HepG2 (cell line): ENCODE results near the gene PARM1.

ENCODE experiments used
- ASH2L ChIP-seq: fragments of 300-600, 200-600 bp; sonication (generic); IDR thresholded peaks from 2 replicates; pipeline ENCODE4 v1.7.0; 2017; ENCODE audit warnings: low read depth, mild to moderate bottlenecking, moderate library complexity, mixed read lengths, low read length; ENCODE audit not compliant: insufficient read length
- GATA4 ChIP-seq: sonication (generic); IDR thresholded peaks from 2 replicates; pipeline ENCODE4 v1.6.1; 2016; ENCODE audit warnings: antibody characterized with exemption, low read depth, borderline replicate concordance
- HNRNPL ChIP-seq: fragments of 200-400 bp; formaldehyde crosslinking; IDR thresholded peaks from 2 replicates; pipeline ENCODE4 v1.6.1; 2017; ENCODE audit warnings: mild to moderate bottlenecking, low read depth, low read length
- POLR2AphosphoS2 ChIP-seq: IDR thresholded peaks from 2 replicates; pipeline ENCODE4 v1.6.1; 2011; ENCODE audit warnings: low read depth, low read length, improper control_type of control experiment
- ZNF124 ChIP-seq: sonication (generic); formaldehyde crosslinking; IDR thresholded peaks from 2 replicates; pipeline ENCODE4 v1.4.0; 2020; ENCODE audit warnings: missing genetic modification reagents
- ZNF24 ChIP-seq: fragments of 450-650 bp; IDR thresholded peaks from 2 replicates; pipeline ENCODE4 v1.6.1; 2017; ENCODE audit warnings: antibody characterized with exemption, mild to moderate bottlenecking
- ZNF619 ChIP-seq: sonication (generic); formaldehyde crosslinking; IDR thresholded peaks from 2 replicates; pipeline ENCODE4 v1.4.0; 2020; ENCODE audit warnings: mild to moderate bottlenecking, missing genetic modification reagents
- ZNF788 ChIP-seq: sonication (generic); formaldehyde crosslinking; IDR thresholded peaks from 2 replicates; pipeline ENCODE4 v1.5.0; 2020; ENCODE audit warnings: mild to moderate bottlenecking, missing genetic modification reagents, borderline replicate concordance
- TF ChIP-seq, protein P1 (sequence below), 2 experiments: sonication (generic) in 1 of 2; formaldehyde crosslinking in 1 of 2; IDR thresholded peaks; 2 replicates each; pipeline versions ENCODE4 v1.5.1 to v1.6.1; 2011 to 2020; ENCODE audit warnings: borderline replicate concordance in 1 of 2, low read depth in 1 of 2, low read length in 1 of 2, mild to moderate bottlenecking in 1 of 2, missing genetic modification reagents in 1 of 2, moderate library complexity in 1 of 2
- TF ChIP-seq, protein P2 (sequence below): sonication (generic); formaldehyde crosslinking; IDR thresholded peaks from 2 replicates; pipeline ENCODE4 v1.4.0; 2020; ENCODE audit warnings: missing genetic modification reagents

DNA sequence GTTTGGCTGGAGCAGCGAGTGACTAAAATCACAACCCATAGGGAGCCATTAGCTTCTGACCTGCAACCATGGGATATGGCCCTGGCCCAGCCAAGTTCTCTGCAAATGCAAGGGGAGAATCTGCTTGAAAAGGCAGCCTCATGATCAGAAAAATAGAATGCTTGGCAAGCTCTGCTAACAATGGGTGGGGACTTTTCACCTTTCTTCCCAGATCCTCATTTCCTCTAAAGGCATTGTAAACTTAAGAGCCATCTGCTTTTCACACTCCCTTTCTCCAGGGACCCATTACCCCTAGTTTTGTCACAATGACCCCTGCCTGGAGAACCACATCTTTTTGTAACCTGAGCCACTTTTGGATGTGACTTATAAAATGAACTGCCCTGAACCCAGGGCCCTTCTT is 104.3 kb downstream of the PARM1 start:
- TF ChIP-seq POLR2AphosphoS2, result no peak
- no peak for TF ChIP-seq ZNF788
- no peak for TF ChIP-seq HNRNPL
- no peak for TF ChIP-seq ZNF619 (CRISPR knock-in tag)
- TF ChIP-seq ASH2L, result no peak
- TF ChIP-seq ZNF124 (CRISPR knock-in tag), result no peak
- no peak for TF ChIP-seq GATA4
- TF ChIP-seq, protein P1, sequence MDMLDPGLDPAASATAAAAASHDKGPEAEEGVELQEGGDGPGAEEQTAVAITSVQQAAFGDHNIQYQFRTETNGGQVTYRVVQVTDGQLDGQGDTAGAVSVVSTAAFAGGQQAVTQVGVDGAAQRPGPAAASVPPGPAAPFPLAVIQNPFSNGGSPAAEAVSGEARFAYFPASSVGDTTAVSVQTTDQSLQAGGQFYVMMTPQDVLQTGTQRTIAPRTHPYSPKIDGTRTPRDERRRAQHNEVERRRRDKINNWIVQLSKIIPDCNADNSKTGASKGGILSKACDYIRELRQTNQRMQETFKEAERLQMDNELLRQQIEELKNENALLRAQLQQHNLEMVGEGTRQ (IDR thresholded peaks at IDR 0.05; ENCODE audit: low read depth, low read length), result no peak
- TF ChIP-seq, protein P1 (CRISPR knock-in tag; IDR thresholded peaks at IDR 0.05; ENCODE audit: borderline replicate concordance), result no peak
- TF ChIP-seq, protein P2, sequence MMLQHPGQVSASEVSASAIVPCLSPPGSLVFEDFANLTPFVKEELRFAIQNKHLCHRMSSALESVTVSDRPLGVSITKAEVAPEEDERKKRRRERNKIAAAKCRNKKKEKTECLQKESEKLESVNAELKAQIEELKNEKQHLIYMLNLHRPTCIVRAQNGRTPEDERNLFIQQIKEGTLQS (CRISPR knock-in tag), result no peak
- TF ChIP-seq ZNF24, result no peak
